Measurements from ENCODE around the gene RPUSD3. TPM values are rescaled to one million over a fixed set of nuclear protein-coding genes. Genes with fewer than 3 reads are reported as not detected.

Gene RPUSD3
- total and polyA plus RNA-seq, 2 donors (not counting 3 experiments of a cell fraction or from before 2014, with no cell fraction given) = 38.9 to 56.6 TPM

DNA sequence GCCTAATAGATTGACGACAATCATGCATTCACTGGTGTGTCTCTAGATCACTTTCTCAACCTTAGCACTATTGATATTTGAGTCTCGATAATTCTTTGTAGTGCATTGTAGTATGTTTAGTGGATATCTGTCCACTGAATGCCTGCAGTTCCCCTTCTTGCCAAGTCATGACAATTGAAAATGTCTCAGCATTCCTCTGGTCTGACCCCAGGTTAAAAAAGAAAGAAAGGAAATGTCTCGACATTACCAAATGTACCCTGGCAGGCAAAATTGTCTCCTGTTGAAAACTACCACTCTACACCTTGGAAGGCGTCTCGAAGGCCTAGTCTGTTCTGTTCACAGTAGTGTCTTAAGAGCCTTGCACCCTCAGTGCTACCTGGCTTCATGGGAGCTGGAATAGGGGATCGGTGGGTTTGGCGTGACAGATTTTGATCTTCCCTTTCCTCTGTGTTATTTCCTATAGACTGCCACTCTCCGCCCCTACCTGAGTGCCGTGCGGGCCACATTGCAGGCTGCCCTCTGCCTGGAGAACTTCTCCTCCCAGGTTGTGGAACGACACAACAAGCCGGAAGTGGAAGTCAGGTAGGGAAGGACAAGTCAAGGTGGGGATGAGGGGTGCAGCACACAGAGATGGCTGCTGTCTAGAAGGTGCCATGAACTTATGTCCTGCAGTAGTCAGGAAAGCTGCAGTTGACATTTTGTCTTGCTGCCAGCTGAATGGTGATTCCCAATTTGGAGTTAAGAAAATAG, 46.4 kb downstream of the RPUSD3 start:
- Histone ChIP-seq H3K27ac (ENCODE audit: insufficient read depth, low read depth, low read length) (no peak overlapping the region), H3K36me3 (ENCODE audit: control insufficient read depth in 2 of 2, extremely low read depth in 1 of 2, insufficient read depth in 2 of 2, low read length in 2 of 2) (peaks cover 19 to 24% of the 10 kb centered on the region in 2 experiments), H3K4me1 (ENCODE audit: control insufficient read depth, extremely low read depth, insufficient read depth, low read length) (peaks cover 5% of the 10 kb centered on the region), H3K27me3 (ENCODE audit: control insufficient read depth in 2 of 2, insufficient read depth in 2 of 2, low read length in 2 of 2) (no peaks in the 10 kb centered on the region), H3K79me2 (ENCODE audit: control insufficient read depth, insufficient read depth, low read length) (peaks cover 43% of the 10 kb centered on the region), H4K20me1 (replicated peaks; ENCODE audit: control insufficient read depth, extremely low read depth, insufficient read depth, low read length) (no peaks in the 10 kb centered on the region), H3K9ac (replicated peaks; ENCODE audit: extremely low read depth, insufficient read depth, low read length) (no peak overlapping the region), H3K4me2 (ENCODE audit: insufficient read depth, low read length) (no peak overlapping the region), H2AFZ (ENCODE audit: low read depth, low read length) (no peak overlapping the region), H3K4me3 (replicated peaks in 1 of 3; ENCODE audit: insufficient read depth in 1 of 3, low read depth in 1 of 3, low read length in 3 of 3) (no peak overlapping the region), H3K9me3 (replicated peaks; ENCODE audit: control insufficient read depth, insufficient read depth, low read length) (no peaks in the 10 kb centered on the region), H3K9me1 (replicated peaks; ENCODE audit: control insufficient read depth, extremely low read depth, insufficient read depth, low read length) (no peaks in the 10 kb centered on the region)
- DNase-seq (ENCODE audit: low read depth, low spot score) (peak; percentile 30), FAIRE-seq (no peak)
- dilution Hi-C loops (cut with MboI; ENCODE audit: extremely low pct_ligation_motif_present, low sequenced_read_pairs) = no loop called here
- intact Hi-C loops (cut with micrococcal nuclease) = no loop called here
- ChIA-PET POLR2A (no interaction called here), CTCF (no interaction called here)
- TF ChIP-seq, protein P1, sequence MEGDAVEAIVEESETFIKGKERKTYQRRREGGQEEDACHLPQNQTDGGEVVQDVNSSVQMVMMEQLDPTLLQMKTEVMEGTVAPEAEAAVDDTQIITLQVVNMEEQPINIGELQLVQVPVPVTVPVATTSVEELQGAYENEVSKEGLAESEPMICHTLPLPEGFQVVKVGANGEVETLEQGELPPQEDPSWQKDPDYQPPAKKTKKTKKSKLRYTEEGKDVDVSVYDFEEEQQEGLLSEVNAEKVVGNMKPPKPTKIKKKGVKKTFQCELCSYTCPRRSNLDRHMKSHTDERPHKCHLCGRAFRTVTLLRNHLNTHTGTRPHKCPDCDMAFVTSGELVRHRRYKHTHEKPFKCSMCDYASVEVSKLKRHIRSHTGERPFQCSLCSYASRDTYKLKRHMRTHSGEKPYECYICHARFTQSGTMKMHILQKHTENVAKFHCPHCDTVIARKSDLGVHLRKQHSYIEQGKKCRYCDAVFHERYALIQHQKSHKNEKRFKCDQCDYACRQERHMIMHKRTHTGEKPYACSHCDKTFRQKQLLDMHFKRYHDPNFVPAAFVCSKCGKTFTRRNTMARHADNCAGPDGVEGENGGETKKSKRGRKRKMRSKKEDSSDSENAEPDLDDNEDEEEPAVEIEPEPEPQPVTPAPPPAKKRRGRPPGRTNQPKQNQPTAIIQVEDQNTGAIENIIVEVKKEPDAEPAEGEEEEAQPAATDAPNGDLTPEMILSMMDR (IDR thresholded peaks at IDR 0.05; ENCODE audit: extremely low read depth in 1 of 2, insufficient read depth in 1 of 2, low read depth in 1 of 2, low read length in 2 of 2) = no peak
- TF ChIP-seq FOS (IDR thresholded peaks at IDR 0.05; ENCODE audit: borderline replicate concordance, insufficient read depth, low read length) = no peak
- TF ChIP-seq MYC (IDR thresholded peaks at IDR 0.05; ENCODE audit: low read depth, low read length) = no peak
- no peak for TF ChIP-seq POLR2AphosphoS5 (IDR thresholded peaks at IDR 0.05; ENCODE audit: insufficient read depth, low read depth, low read length)
- TF ChIP-seq, protein P2, sequence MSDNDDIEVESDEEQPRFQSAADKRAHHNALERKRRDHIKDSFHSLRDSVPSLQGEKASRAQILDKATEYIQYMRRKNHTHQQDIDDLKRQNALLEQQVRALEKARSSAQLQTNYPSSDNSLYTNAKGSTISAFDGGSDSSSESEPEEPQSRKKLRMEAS (IDR thresholded peaks at IDR 0.05; ENCODE audit: insufficient read depth, insufficient read length) = no peak
- no peak for TF ChIP-seq EZH2 (IDR thresholded peaks at IDR 0.05; ENCODE audit: borderline replicate concordance, low read depth, low read length, severe bottlenecking)
- no peak for TF ChIP-seq JUN (IDR thresholded peaks at IDR 0.05; ENCODE audit: borderline replicate concordance, insufficient read depth, insufficient read length, low read depth)
- TF ChIP-seq GATA2 (IDR thresholded peaks at IDR 0.05; ENCODE audit: insufficient read depth, insufficient read length, low read depth, low read length) = no peak
- no peak for TF ChIP-seq POLR2A (IDR thresholded peaks at IDR 0.05; ENCODE audit: low read depth, low read length)
- BruUV-seq (replicated peaks) = no TSS peak

Data from endothelial cell of umbilical vein (primary cell).